ENCODE measurements around the gene ADGRD1.
"Not testable (repeated sequence)": the region's sequence is repeated elsewhere in the genome, so short reads cannot be mapped to it uniquely, and the experiment has no call there.

Gene ADGRD1

DNA sequence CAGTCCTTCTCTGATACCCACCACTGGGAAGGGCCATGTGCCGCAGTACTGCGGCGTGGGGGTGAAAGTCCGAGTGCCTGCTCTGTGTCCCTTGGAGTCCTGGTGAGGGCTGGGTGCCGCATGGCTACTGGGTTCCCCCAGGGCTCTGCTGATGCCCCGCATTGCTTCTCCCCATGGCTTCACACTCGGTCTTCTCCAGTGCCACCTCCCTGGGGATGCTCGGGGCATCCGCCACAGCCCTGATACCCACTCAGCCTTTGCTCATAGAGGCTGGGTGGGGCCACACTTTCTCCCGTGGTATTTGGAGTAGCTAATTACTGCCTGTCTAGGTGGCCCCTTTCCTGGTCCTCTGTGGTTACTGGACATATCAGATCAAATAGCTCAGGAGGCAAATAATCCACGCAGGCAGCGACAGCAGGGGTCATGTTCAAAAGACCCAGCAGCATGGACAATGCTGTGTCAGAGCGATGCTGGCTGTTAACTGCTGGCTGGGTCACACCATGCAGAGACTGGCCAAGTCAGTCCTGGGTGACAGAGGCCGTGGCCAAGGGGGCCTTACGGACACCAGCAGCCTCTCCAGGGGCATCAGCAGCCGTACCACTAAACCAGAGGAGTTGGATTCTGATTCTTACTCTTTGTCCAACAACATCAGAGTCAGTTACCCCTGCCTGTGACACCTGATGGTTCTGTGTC is 106.5 kb downstream of the ADGRD1 start:
- peak; percentile 46 for DNase-seq

GRCh38 chr12:131061041-131061806 is 107.5 kb downstream of the ADGRD1 start:
- DNase-seq: peak; percentile 53

DNA sequence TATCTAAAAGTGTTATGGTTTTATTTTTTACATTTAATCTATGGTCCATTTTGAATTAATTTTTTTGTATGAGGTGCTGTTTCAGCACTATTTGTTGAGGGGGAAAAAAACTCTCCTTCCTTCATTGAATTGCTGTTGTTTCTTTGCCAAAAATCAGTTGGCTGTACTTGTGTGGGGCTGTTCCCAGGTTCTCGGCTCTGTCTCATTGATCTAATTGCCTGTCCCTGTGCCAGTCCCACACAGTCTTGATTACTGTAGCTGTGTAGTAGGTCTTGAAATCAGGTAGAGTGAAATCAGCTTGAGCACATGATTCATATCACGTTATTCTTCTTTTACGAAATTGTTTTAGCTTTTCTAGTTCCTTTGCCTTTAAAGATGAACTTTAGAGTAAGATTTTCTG is 109.7 kb downstream of the ADGRD1 start:
- no peak for DNase-seq

DNA sequence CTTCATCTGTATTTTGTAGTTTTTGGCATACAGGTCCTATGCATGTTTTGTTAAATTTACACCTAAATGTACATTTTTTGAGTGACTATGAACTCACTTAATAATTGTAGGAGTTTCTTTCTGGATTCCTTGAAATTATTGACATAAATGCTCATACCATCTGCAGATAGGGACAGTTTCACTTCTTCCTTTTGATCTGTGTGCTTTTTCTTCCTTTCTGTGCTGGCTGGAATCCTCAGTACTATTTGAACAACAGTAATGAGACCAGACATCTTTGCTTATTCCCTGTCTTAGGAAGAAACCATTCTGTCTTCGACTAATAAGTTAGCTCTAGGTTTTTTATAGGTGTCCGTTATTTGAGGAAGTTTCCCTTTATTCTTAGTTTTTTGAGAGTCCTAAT is 110.3 kb downstream of the ADGRD1 start:
- DNase-seq: no peak

DNA sequence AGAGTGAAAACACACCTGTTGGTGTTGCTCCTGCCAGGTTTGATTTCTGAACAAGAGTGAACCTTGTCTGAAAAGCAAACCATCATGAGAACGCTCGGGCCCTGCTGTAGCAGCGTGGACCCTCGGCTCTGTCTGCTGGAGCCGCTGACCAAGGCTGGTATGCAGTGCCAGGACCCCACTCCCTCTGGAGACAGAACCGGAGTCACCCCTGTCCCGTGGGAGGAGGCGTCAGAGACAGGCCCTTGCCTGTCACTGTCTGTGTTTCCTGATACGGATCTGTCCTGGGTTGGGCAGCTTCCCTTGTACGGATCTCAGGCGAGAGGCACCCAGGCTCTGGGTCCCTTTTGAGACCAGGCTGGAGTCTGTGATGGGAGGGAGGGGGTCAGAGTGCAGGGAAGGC is 111.6 kb downstream of the ADGRD1 start:
- DNase-seq: peak; percentile 52

DNA sequence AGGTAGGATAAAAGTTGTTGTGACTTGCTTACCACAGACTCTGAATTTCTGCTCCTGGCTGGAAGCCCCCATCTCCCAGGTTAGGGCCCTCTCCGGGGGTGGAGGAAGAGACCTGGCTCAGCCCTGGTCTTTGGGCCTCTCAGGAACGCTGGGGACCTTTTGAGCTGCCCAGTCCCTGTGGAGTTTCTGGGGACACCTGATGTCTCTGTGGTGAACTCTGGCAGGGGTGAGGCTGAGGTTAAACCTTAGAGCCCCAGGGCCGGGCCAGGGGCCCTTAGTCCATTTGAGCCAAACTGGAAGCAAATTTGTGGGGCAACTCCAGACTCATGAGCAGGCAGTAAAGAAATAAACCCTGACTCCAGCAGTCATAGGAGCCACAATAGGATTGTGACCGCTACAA is 112.1 kb downstream of the ADGRD1 start:
- DNase-seq: peak; percentile 39

- DNase-seq: peak; percentile 44
These were observed 112.6 kb downstream of the ADGRD1 start for GRCh38 chr12:131066207-131066885.

GRCh38 chr12:131066886-131067490 is 113.3 kb downstream of the ADGRD1 start:
- peak; percentile 42 for DNase-seq

- DNase-seq: peak; percentile 50
These were observed 114.5 kb downstream of the ADGRD1 start for GRCh38 chr12:131067981-131068851.

DNA sequence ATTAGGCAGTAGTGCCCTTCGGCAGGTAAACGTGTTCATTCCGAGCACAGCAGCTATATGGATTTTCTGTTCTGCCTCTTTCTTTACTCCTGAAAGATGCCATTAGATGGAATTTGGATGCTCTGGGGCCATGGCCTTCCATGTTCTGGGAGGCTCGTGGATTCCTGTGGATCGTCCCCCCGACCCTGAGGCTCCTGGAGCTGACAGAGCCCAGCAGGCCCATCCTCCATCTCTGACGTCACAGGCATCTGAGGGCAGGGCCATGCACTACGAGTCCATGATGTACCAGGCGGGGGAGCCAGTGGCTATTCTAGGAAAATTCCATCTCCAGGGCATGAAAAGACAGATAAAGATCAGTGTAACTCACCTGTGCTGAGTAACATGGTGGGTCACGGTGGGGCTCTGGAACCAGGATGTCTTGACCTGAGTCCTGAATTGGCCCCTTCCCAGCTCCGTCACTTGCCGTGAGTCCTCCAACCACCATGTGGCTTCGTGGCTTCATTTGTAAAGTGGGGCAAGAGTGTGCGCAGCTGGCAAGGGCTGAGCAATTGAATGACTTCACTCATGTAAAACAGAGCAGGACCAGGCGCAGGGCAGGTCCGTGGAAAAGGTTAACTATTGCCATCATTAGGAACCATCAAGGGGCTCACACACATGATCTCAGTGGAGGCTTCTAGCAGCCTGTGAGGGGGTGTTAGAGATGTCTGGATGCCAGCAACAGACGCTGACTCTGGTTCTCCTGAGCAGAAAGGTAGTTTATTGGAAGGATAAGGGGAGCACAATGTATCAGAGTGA is 115.4 kb downstream of the ADGRD1 start:
- peak; percentile 53 for DNase-seq

GRCh38 chr12:131070136-131070535 is 116.4 kb downstream of the ADGRD1 start:
- peak; percentile 51 for DNase-seq

GRCh38 chr12:131070668-131071067 is 117.0 kb downstream of the ADGRD1 start:
- peak; percentile 41 for DNase-seq

GRCh38 chr12:131071234-131071820 is 117.6 kb downstream of the ADGRD1 start:
- DNase-seq: peak; percentile 29

GRCh38 chr12:131071950-131072349 is 118.2 kb downstream of the ADGRD1 start:
- not testable (repeated sequence) for DNase-seq

GRCh38 chr12:131072451-131073230 is 118.9 kb downstream of the ADGRD1 start:
- DNase-seq: peak; percentile 51

GRCh38 chr12:131074221-131075083 is 120.7 kb downstream of the ADGRD1 start:
- DNase-seq: peak; percentile 51

DNA sequence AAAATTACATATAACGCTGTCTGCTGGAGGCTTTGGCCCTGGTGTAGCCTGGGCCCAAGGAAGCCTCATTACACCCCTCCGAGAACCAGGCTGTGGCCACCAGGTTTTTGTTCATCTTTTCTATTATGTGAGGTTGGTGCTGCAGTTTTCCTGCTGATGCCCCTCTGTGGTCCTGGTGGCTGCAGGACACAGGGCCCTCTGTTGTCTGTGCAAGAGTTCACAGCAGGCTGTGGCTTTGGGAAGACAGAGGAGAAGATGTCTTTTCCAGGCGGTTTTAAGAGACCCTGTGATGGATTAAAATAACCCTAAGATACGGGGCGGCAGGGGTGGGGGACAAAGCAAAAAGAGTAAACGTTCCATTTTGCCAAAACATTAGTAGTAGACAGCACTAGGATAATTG is 121.5 kb downstream of the ADGRD1 start:
- DNase-seq: peak; percentile 30

DNA sequence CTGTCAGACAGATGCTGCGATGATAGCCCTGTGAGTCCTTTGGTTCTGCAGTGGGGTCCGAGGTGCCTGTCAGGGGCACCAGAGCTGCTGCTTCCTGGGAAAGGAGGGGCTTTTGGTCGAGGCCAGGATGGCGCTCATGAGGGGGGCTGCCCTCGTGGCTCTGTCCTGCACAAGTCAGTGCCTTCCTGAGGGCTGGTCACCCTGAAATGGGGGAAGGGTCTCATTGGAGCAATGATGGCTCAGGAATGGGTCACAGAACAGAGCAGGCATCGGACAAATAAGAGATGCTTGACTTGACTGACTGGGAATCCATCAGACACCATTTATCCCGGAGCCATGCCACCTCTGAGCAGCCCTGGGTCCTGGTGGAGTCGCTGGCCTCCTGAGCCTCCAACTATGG is 121.9 kb downstream of the ADGRD1 start:
- peak; percentile 45 for DNase-seq

DNA sequence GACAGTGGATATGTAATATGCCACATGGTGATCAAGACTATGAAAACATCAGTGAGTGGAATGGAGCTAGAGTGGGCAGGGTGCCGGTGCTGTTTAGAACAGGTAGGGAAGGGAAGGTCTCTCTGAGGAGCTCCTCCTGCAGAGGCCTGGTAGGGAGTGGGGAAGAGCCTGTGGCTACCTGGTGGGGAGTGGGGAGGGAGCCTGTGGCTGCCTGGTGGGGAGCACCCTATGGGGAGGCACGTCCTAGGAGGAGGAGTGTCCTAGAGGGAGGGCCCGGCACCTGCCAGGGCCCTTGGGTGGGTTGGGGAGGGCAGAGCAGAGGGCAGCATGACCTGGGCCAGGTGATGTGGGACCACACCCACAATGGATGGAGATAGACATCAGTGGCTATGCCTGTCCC is 122.6 kb downstream of the ADGRD1 start:
- no peak for DNase-seq

Measured in islet precursor cell (in vitro differentiated cells).